Heart left ventricle (tissue), 13 donors: Measurements from ENCODE around the gene GSG1L.

Source experiments
- CTCF ChIP-seq, 12 donors: fragments of 200-600 bp; sonication (generic) in 4 of 12; IDR thresholded peaks; one replicate each; pipeline versions ENCODE4 v1.5.0 to v1.8.0; 2018 to 2022; ENCODE audit warnings: antibody characterized with exemption in 12 of 12, mild to moderate bottlenecking in 5 of 12
- POLR2A ChIP-seq, 2 donors: fragments of 450-650 bp; IDR thresholded peaks; one replicate each; pipeline ENCODE4 v1.6.1; 2017; ENCODE audit warnings: antibody characterized with exemption in 2 of 2, mild to moderate bottlenecking in 2 of 2, moderate library complexity in 2 of 2
- donor health status: ischemic (EF 13 %, LVEDD 7.1; RV severe dilation, severe dysfunction).
- donor health status: DM: no; HTN: yes; CAD: no.
- donor health status: DM: no; HTN: no; CAD: no.
- donor health status: ischemic (EF 25% LVEDD 6.9; RV normal size, moderate dysfunction).
- donor health status: ischemic (EF 25% LVEDD 5.7; RV mildly dilated, moderate dysfunction).
- donor health status: ischemic (EF 35%, LVEDD 5.7; RV mildly dilated, moderate dysfunction).
- donor health status: nonischemic (EF 11% LVEDD 7.7; RV severe dilation, severe dysfunction).
- donor health status: DM: yes; HTN: yes; CAD: no.
- donor health status: PGD.
- donor health status: ischemic (EF 29% LVEDD 5.4; RV normal size, mild dysfunction).
- donor health status: nonischemic (EF 23%, LVEDD 6.1; RV moderate dilation, normal function).

- TF ChIP-seq CTCF (IDR thresholded peaks at IDR 0.05) (no peak), POLR2A (IDR thresholded peaks at IDR 0.05) (no peak)
Observed at GRCh38 chr16:27847030-27847550, 216.4 kb downstream of the GSG1L start.
